AG10803 (cell line): ENCODE results near the gene CLIC5.

Experiments
- DNase-seq: peaks from one replicate; pipeline ENCODE4 v3.0.0; 2010; ENCODE audit warnings: low read depth
- H3K4me3 ChIP-seq: 2 replicates; pipeline ENCODE4 v1.5.1; 2011; ENCODE audit warnings: mild to moderate bottlenecking, low read length, control low read depth
- CTCF ChIP-seq: conservative IDR thresholded peaks from 2 replicates; pipeline ENCODE4 v1.5.1; 2011; ENCODE audit warnings: mild to moderate bottlenecking, low read length, control low read depth, inconsistent platforms

Gene CLIC5

DNA sequence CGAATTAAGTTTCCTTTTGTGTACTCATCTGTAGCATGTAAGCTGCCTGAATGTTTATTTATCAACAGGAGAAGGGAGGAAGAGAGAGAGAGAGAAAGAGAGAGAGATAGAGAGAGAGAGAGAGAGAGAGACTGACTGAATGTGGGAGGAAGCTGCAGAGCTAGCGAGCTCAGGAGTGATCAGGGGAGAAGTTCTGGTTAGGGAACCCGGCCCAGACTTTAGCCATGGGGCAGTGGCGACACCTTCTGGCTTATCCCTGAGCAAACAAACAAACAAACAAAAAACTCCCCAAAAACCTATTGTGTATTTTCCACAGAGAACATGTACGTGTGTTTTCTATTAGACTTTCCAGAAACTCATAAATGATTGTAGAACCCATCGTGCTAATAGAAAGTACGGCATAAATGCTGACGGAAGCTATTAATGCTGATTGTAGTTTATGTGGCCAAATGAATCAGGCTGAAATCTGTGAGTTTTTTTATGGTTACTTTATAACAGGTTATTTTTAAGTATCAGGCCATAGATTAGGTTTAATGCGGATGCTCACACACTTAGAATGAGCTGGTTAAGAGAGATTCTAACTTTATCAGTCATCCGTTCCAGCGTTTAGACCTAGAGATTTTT is 92.8 kb downstream of the CLIC5 start:
- no peak overlapping the region for H3K4me3 ChIP-seq
- DNase-seq: peak; percentile 88
- TF ChIP-seq CTCF: peak; percentile 97

DNA sequence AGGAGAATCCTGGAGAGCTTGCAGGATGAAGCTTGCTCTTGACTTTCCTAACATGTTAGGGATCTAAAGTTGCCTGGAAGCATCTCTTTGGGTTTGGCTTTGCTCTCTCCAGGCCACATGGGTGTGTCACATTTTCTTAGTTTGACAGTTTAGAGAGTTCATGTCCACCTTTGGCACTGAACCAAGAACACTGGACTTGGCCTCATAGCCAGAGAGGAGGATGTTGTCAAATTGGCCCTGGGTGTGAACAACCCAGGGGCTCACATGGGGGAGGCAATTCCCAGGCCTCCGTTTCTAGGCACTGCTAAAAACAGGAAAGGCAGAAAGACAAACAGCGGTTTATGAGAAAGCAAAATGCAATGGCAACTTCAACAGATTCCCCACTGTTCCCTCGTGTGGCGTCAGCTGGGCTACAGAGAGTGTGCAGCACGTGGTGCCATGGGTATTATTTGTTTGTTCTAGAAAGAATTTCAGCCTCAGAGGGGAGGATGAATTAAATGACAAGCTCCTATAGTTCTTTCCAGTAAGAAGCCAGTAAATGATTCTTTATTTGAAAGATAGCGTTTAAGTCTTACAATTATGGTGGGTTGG is 93.9 kb downstream of the CLIC5 start:
- no peak for TF ChIP-seq CTCF
- DNase-seq: no peak
- no peak overlapping the region for H3K4me3 ChIP-seq

DNA sequence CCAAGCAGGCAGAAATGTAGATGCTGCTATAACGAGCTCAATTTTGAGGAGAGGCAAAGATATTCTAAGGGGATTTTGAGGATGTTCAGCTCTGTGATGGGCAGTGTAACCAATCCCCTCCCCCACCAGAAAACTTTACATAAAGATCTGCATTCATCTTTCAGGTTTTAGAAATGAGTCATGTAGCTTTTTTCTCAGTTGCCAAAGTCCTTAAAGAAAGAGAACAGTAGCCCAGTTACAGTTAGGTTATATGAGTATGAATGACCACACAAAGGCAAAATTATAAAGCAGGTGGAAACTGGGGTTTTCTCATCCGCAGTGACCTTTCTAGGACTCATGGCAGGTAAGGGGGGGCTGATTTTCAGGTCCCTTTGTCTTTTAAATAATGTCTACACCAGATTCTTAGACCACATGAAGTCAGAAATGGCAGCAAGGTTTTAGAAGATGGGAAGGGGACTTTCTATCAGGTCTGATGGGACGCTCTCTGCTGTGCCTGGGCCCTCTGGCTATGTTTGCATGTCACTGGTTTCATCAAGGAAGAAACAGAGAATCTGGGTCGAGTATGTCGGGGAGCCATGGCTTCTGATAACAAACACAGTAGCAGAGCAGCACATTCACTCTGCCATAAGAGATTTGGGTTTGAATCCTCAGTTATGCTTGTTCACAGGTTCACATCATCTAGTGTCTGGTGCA is 94.7 kb downstream of the CLIC5 start:
- TF ChIP-seq CTCF: no peak
- no peak for DNase-seq
- H3K4me3 ChIP-seq: no peak overlapping the region

DNA sequence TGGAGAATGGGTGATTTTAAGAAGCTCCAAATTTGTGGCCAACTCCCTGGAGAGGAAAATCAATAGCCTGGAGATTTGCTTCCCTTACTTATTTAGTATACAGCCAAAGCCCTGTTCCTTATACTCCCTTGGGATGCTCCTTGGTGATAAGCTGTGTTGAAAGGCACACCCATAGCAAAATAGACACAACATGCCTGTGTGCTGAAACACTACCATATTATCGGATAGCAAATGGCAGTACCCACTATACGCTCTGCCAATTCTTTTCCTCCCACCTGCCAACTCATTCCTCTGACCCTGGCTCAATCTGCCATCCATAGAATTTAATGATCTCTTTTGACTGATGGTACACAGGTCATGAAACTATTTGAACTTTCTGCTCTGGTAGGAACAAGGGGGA is 98.2 kb downstream of the CLIC5 start:
- TF ChIP-seq CTCF: no peak
- H3K4me3 ChIP-seq: no peak overlapping the region
- DNase-seq: no peak

- no peak overlapping the region for H3K4me3 ChIP-seq
These were observed 99.0 kb downstream of the CLIC5 start for GRCh38 chr6:45916692-45917091.

GRCh38 chr6:45915780-45916468 is 99.7 kb downstream of the CLIC5 start:
- DNase-seq: peak; percentile 64
- no peak overlapping the region for H3K4me3 ChIP-seq
- TF ChIP-seq CTCF: no peak

More at GRCh38 chr6:45916692-45917091, 99.0 kb downstream of the CLIC5 start:
- no peak for TF ChIP-seq CTCF
- peak; percentile 22 for DNase-seq
